ENCODE data around the gene NEUROD4. TPM values are rescaled to one million over a fixed set of nuclear protein-coding genes. Genes with fewer than 3 reads are reported as not detected.

Gene NEUROD4
- total and polyA plus RNA-seq, 2 experiments from 2014 or later, result 0.07 to 0.13 TPM

- no peak overlapping the region for H2AFZ ChIP-seq
- TF ChIP-seq CREB1 (CRISPR knock-in tag; IDR thresholded peaks at IDR 0.05; ENCODE audit: low read depth) (no peak), EZH2 (IDR thresholded peaks at IDR 0.05; ENCODE audit: low read depth, unreplicated experiment) (no peak), ETS1 (IDR thresholded peaks at IDR 0.05) (no peak), POLR2AphosphoS5 (IDR thresholded peaks at IDR 0.05; ENCODE audit: low read depth) (no peak), ZNF114 (CRISPR knock-in tag; IDR thresholded peaks at IDR 0.05) (no peak), STAT1 (IDR thresholded peaks at IDR 0.05; ENCODE audit: unreplicated experiment) (no peak), EZH2phosphoT487 (IDR thresholded peaks at IDR 0.05; ENCODE audit: unreplicated experiment) (no peak), REST (IDR thresholded peaks at IDR 0.05; ENCODE audit: unreplicated experiment) (no peak), CTCF (conservative IDR thresholded peaks at IDR 0.05; ENCODE audit: low read depth in 2 of 2) (no peak), ZNF331 (CRISPR knock-in tag; IDR thresholded peaks at IDR 0.05; ENCODE audit: low read depth) (no peak)
- Mint-ChIP-seq H3K4me1 (peaks cover 34% of the 10 kb centered on the region), H3K4me3 (no peak overlapping the region), H3K27me3 (ENCODE audit: insufficient read depth, low read depth, poor library complexity) (peaks cover 8% of the 10 kb centered on the region), H3K36me3 (ENCODE audit: low read depth) (no peaks in the 10 kb centered on the region), H3K9me3 (no peaks in the 10 kb centered on the region), H3K27ac (no peak overlapping the region)
- H3K4me3 ChIP-seq, result no peak overlapping the region
- H3K36me3 ChIP-seq (ENCODE audit: insufficient read depth), result no peaks in the 10 kb centered on the region
- peaks cover 7% of the 10 kb centered on the region; the same call in 1 of the 2 replicates for H3K4me1 ChIP-seq (ENCODE audit: insufficient read depth)
- ATAC-seq (no peak), DNase-seq (ENCODE audit: low spot score) (no peak)
- no peaks in the 10 kb centered on the region for H3K9me2 ChIP-seq (ENCODE audit: insufficient read depth)
- H4K20me1 ChIP-seq (replicated peaks; ENCODE audit: insufficient read depth), result no peaks in the 10 kb centered on the region
- no peak overlapping the region for H3K27ac ChIP-seq (ENCODE audit: low read depth)
- H3K79me2 ChIP-seq (replicated peaks; ENCODE audit: insufficient read depth), result no peaks in the 10 kb centered on the region
- no peaks in the 10 kb centered on the region for H3F3A ChIP-seq (replicated peaks; ENCODE audit: low read depth)
- no peak overlapping the region for H3K4me2 ChIP-seq
- H3K27me3 ChIP-seq (ENCODE audit: insufficient read depth), result no peaks in the 10 kb centered on the region
Observed at GRCh38 chr12:55041345-55042055, 21.7 kb downstream of the NEUROD4 start.
